Measurements from ENCODE around the gene CBARP. TPM values are rescaled to one million over a fixed set of nuclear protein-coding genes. Genes with fewer than 3 reads are reported as not detected.
"Not testable (repeated sequence)": the region's sequence is repeated elsewhere in the genome, so short reads cannot be mapped to it uniquely, and the experiment has no call there.

Gene CBARP
- total RNA-seq, 8 experiments from 2014 or later: 1.2 to 18.0 (median 8.5) TPM

GRCh38 chr19:1205114-1206099 lies 32.4 kb downstream of the CBARP start, which contains the start of gene STK11:
Gene STK11 (plus strand): TSS chr19:1205778. CDS start chr19:1206914, 1,136 bp downstream.
- H3K4me3 ChIP-seq: peak within 1 kb of the TSS; percentile 65 to 84 (median 75)
- H3K4me1 ChIP-seq (replicated peaks in 1 of 2): peaks cover 8 to 22% of the 10 kb centered on the region in 2 donors
- H3K27ac ChIP-seq: peak within 1 kb of the TSS; percentile 66 to 88
- in situ Hi-C loops (cut with MboI; ENCODE audit: low pct_unique_long_range_greater_than_20kb in 2 of 9, low sequenced_read_pairs in 9 of 9, unreplicated experiment in 9 of 9): no loop called here
- 32 to 46% (median 37%) methylated on average over 3 to 5 of the region's 114 CpGs; no CpG with 5 or more reads in 6 of the 10 experiments for WGBS, 10 experiments
- ATAC-seq (replicated peaks in 6 of 8): peak; percentile 86 to 97 (median 94)

GRCh38 chr19:1200614-1201013 lies 37.2 kb downstream of the CBARP start:
- H3K4me1 ChIP-seq (replicated peaks in 1 of 2); ATAC-seq (replicated peaks in 6 of 8); in situ Hi-C loops (cut with MboI; ENCODE audit: low pct_unique_long_range_greater_than_20kb in 2 of 9, low sequenced_read_pairs in 9 of 9, unreplicated experiment in 9 of 9); H3K4me3 ChIP-seq; H3K27ac ChIP-seq: not testable (repeated sequence)
- WGBS, 10 experiments: 50 to 100% (median 83%) methylated on average over 1 to 4 of the region's 4 CpGs; no CpG with 5 or more reads in 3 of the 10 experiments

- Histone ChIP-seq H3K4me1 (replicated peaks in 1 of 2) (peaks cover 0 to 5% of the 10 kb centered on the region in 2 donors), H3K27ac (no peak overlapping the region), H3K4me3 (no peak overlapping the region)
- in situ Hi-C loops (cut with MboI; ENCODE audit: low pct_unique_long_range_greater_than_20kb in 2 of 9, low sequenced_read_pairs in 9 of 9, unreplicated experiment in 9 of 9): loop anchor here in 1 of 9 experiments (10.0 kb wide), 1 partner anchor 95 kb away; the partner anchor contains the start of gene GPX4
- peak in 1 of 8 experiments; percentile 13 for ATAC-seq (replicated peaks in 6 of 8)
- WGBS, 10 experiments: 72 to 100% (median 87%) methylated on average over 1 to 4 of the region's 10 CpGs; no CpG with 5 or more reads in 5 of the 10 experiments
Observed at GRCh38 chr19:1199531-1199930, 38.3 kb downstream of the CBARP start.

GRCh38 chr19:1189419-1189818 lies 48.4 kb downstream of the CBARP start:
- Histone ChIP-seq H3K27ac (no peak overlapping the region), H3K4me3 (no peak overlapping the region), H3K4me1 (replicated peaks in 1 of 2) (peaks cover 0 to 3% of the 10 kb centered on the region in 2 donors)
- 88 to 100% methylated on average over 3 to 4 of the region's 9 CpGs; no CpG with 5 or more reads in 8 of the 10 experiments for WGBS, 10 experiments
- in situ Hi-C loops (cut with MboI; ENCODE audit: low pct_unique_long_range_greater_than_20kb in 2 of 9, low sequenced_read_pairs in 9 of 9, unreplicated experiment in 9 of 9): loop anchor here in 2 of 9 experiments (10.0 kb wide), 2 partner anchors 75 to 85 kb away; partner anchors contain the start of gene GPX4 (in 1 of the 2)
- peak in 1 of 8 experiments; percentile 14 for ATAC-seq (replicated peaks in 6 of 8)

GRCh38 chr19:1183543-1184172 lies 54.1 kb downstream of the CBARP start:
- 82 to 100% methylated on average over 2 to 3 of the region's 19 CpGs; no CpG with 5 or more reads in 8 of the 10 experiments for WGBS, 10 experiments
- no peak overlapping the region for H3K4me3 ChIP-seq
- ATAC-seq (replicated peaks in 6 of 8): peak; percentile 9 to 53 (median 30)
- in situ Hi-C loops (cut with MboI; ENCODE audit: low pct_unique_long_range_greater_than_20kb in 2 of 9, low sequenced_read_pairs in 9 of 9, unreplicated experiment in 9 of 9): loop anchor here in 2 of 9 experiments (10.0 kb wide), 2 partner anchors 69 to 79 kb away; partner anchors contain the start of gene GPX4 (in 1 of the 2)
- H3K27ac ChIP-seq: no peak overlapping the region
- H3K4me1 ChIP-seq (replicated peaks in 1 of 2): peaks cover 0 to 3% of the 10 kb centered on the region in 2 donors

- in situ Hi-C loops (cut with MboI; ENCODE audit: low pct_unique_long_range_greater_than_20kb in 2 of 9, low sequenced_read_pairs in 9 of 9, unreplicated experiment in 9 of 9): loop anchor here in 2 of 9 experiments (10.0 kb wide), 2 partner anchors 68 to 78 kb away; partner anchors contain the start of gene GPX4 (in 1 of the 2)
- Histone ChIP-seq H3K4me3 (no peak overlapping the region), H3K27ac (no peak overlapping the region), H3K4me1 (replicated peaks in 1 of 2) (peaks cover 0 to 3% of the 10 kb centered on the region in 2 donors)
- 40 to 100% (median 86%) methylated on average over 1 to 9 of the region's 11 CpGs; no CpG with 5 or more reads in 3 of the 10 experiments for whole genome bisulfite sequencing, 10 experiments
- ATAC-seq (replicated peaks in 6 of 8): no peak
Observed at GRCh38 chr19:1182727-1183126, 55.1 kb downstream of the CBARP start.

GRCh38 chr19:1182068-1182467 lies 55.7 kb downstream of the CBARP start:
- peak in 2 of 8 experiments; percentile 7 for ATAC-seq (replicated peaks in 6 of 8)
- H3K27ac ChIP-seq: no peak overlapping the region

GRCh38 chr19:1181606-1182005 lies 56.2 kb downstream of the CBARP start:
- H3K4me1 ChIP-seq (replicated peaks in 1 of 2): peaks cover 0 to 3% of the 10 kb centered on the region in 2 donors
- in situ Hi-C loops (cut with MboI; ENCODE audit: low pct_unique_long_range_greater_than_20kb in 2 of 9, low sequenced_read_pairs in 9 of 9, unreplicated experiment in 9 of 9): loop anchor here in 2 of 9 experiments (10.0 kb wide), 2 partner anchors 67 to 77 kb away; partner anchors contain the start of gene GPX4 (in 1 of the 2)
- H3K4me3 ChIP-seq: no peak overlapping the region
- peak in 2 of 8 experiments; percentile 13 to 14 for ATAC-seq (replicated peaks in 6 of 8)
- no peak overlapping the region for H3K27ac ChIP-seq
- WGBS, 10 experiments: 83 to 100% (median 95%) methylated on average over 1 to 9 of the region's 11 CpGs; no CpG with 5 or more reads in 4 of the 10 experiments

More at GRCh38 chr19:1182068-1182467, 55.7 kb downstream of the CBARP start:
- WGBS, 10 experiments: 40 to 92% (median 70%) methylated on average over 1 to 4 of the region's 10 CpGs; no CpG with 5 or more reads in 6 of the 10 experiments
- Histone ChIP-seq H3K4me3 (no peak overlapping the region), H3K4me1 (replicated peaks in 1 of 2) (peaks cover 0 to 3% of the 10 kb centered on the region in 2 donors)
- in situ Hi-C loops (cut with MboI; ENCODE audit: low pct_unique_long_range_greater_than_20kb in 2 of 9, low sequenced_read_pairs in 9 of 9, unreplicated experiment in 9 of 9): loop anchor here in 2 of 9 experiments (10.0 kb wide), 2 partner anchors 67 to 77 kb away; partner anchors contain the start of gene GPX4 (in 1 of the 2)

Other genes with a start within 250 kb of the CBARP start
- 1 to 10 TPM in 1 of 8 experiments, under 1 TPM in 6, not detected in 1; 0.08 to 1.1 (median 0.28) TPM for gene GRIN3B, start 237.6 kb downstream of the CBARP start, total RNA-seq
- 100 to 1,000 TPM in 2 of 8 experiments, 10 to 100 TPM in 6; 59.4 to 125 (median 87.8) TPM for gene TMEM259, start 216.9 kb downstream of the CBARP start, total RNA-seq
- under 1 TPM in 1 of 8 experiments, not detected in 7; under 0.01 TPM for gene RNU6-2, start 216.5 kb downstream of the CBARP start, total RNA-seq
- 100 to 1,000 TPM in 2 of 8 experiments, 10 to 100 TPM in 6; 24.9 to 141 (median 63.0) TPM for gene CNN2, start 211.4 kb downstream of the CBARP start, total RNA-seq
- 10 to 100 TPM in 4 of 8 experiments, 1 to 10 TPM in 4; 6.5 to 35.6 (median 9.1) TPM for gene ABCA7, start 197.9 kb downstream of the CBARP start, total RNA-seq
- gene ARHGAP45, start 170.8 kb downstream of the CBARP start, total RNA-seq: 10 to 100 TPM in 1 of 8 experiments, 1 to 10 TPM in 7; 2.8 to 13.1 (median 5.7) TPM
- gene POLR2E, start 142.6 kb downstream of the CBARP start, total RNA-seq: 100 to 1,000 TPM in 4 of 8 experiments, 10 to 100 TPM in 4; 73.0 to 233 (median 103) TPM
- 100 to 1,000 TPM; 331 to 509 (median 399) TPM for gene GPX4, start 134.0 kb downstream of the CBARP start, total RNA-seq
- gene SBNO2, start 63.7 kb downstream of the CBARP start, total RNA-seq: 10 to 100 TPM in 6 of 8 experiments, 1 to 10 TPM in 2; 5.6 to 54.9 (median 22.5) TPM
- 10 to 100 TPM; 30.1 to 61.1 (median 36.6) TPM for gene STK11, start 32.2 kb downstream of the CBARP start, total RNA-seq
- 100 to 1,000 TPM in 3 of 8 experiments, 10 to 100 TPM in 5; 72.1 to 359 (median 83.5) TPM for gene ATP5F1D, start 3.7 kb upstream of the CBARP start, total RNA-seq
- gene MIDN, start 10.6 kb upstream of the CBARP start, total RNA-seq: 10 to 100 TPM; 15.0 to 78.9 (median 35.1) TPM
- gene CIRBP, start 31.3 kb upstream of the CBARP start, total RNA-seq: 1,000 to 10,000 TPM in 2 of 8 experiments, 100 to 1,000 TPM in 6; 354 to 1,038 (median 830) TPM
- gene FAM174C, start 37.5 kb upstream of the CBARP start, total RNA-seq: 10 to 100 TPM; 14.2 to 88.9 (median 25.3) TPM
- 1 to 10 TPM in 5 of 8 experiments, not detected in 3; 2.4 to 9.2 (median 4.5) TPM for gene EFNA2, start 47.9 kb upstream of the CBARP start, total RNA-seq
- 100 to 1,000 TPM in 1 of 8 experiments, 10 to 100 TPM in 7; 82.8 to 117 (median 89.1) TPM for gene NDUFS7, start 145.9 kb upstream of the CBARP start, total RNA-seq
- 10 to 100 TPM; 18.6 to 38.9 (median 27.6) TPM for gene GAMT, start 163.5 kb upstream of the CBARP start, total RNA-seq
- 100 to 1,000 TPM in 2 of 8 experiments, 10 to 100 TPM in 6; 32.3 to 129 (median 46.7) TPM for gene DAZAP1, start 169.6 kb upstream of the CBARP start, total RNA-seq
- 1,000 to 10,000 TPM; 1,397 to 2,339 (median 1,906) TPM for gene RPS15, start 200.4 kb upstream of the CBARP start, total RNA-seq
- gene APC2, start 212.1 kb upstream of the CBARP start, total RNA-seq: 10 to 100 TPM in 5 of 8 experiments, 1 to 10 TPM in 1, under 1 TPM in 2; 0.31 to 52.0 (median 31.9) TPM
- gene C19orf25, start 241.2 kb upstream of the CBARP start, total RNA-seq: 10 to 100 TPM; 27.2 to 34.3 (median 32.7) TPM

Measured in motor neuron (in vitro differentiated cells).